GM19043 (cell line): ENCODE results near the gene CDADC1.
A peak's percentile ranks its signal among the peaks of the same experiment; 100 is the strongest.

Experiments used
- ATAC-seq: cut with Tn5 transposase; IDR thresholded peaks from one replicate; pipeline ENCODE4 v1.9.1; 2021; ENCODE audit warnings: low read depth; ENCODE audit not compliant: unreplicated experiment

The CDADC1 gene

DNA sequence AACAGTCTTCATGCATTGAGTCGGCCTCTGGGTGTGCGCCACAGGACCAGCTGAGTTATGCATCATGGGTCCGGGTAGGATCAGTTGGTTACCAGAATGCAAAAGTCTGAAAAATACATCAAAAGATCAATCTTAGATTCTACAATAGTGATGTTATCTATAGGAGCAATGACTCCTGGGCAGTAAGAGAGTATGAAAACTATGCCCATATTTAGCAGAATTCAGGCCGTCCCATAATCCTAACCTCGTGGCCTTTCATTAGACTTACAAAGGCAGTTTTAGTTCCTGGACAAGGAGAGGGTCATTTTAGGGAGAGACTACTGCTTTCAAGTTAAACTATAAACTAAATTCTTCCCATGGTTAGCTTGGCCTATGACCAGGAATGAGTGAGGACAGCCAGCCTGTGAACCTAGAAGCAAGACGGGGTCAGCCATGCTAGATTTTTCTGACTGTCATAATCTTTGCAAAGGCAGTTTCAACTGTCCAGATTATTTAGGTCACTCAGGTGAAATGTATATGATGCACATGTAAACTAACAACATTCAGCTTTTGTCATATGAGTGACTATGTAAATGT lies 11.8 kb upstream of the CDADC1 start:
- ATAC-seq, result no peak

DNA sequence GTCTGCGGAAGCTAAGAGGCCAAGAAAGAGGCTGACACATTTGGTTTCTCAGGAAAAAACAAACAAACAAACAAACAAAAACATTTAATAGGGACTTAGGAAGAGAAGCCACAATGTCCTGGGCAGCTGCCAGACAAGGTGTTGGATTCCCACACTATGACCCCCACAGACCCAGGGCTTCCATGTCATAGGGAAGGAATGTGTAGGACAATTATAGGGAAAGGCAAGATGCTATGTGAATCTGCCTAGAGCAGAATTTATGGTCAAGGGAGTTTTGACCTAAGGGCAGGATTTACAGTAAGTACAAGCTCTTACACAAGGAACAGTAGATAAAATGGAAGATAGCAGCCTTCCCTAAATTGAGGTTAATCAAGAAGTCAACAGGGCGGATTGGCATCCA lies 9.1 kb upstream of the CDADC1 start:
- no peak for ATAC-seq

DNA sequence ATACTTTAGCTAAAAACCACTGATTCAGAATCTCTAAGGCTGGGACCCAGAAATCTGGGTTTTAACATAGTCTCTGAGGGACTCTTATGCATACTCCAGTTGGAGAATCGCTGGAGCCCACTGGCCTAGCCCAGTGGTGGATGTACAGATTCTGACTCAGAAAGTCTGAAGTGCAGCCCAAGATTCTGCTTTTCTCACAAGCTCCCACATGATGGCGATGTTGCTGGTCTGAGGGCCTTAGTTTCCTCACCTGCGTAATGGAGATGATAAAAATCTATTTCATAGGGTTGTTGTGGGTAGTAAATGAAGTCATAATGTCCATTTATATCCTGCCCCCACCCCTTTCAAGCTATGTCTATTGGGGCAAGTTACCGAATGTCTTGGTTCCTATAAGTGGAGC lies 7.7 kb upstream of the CDADC1 start:
- ATAC-seq, result no peak

DNA sequence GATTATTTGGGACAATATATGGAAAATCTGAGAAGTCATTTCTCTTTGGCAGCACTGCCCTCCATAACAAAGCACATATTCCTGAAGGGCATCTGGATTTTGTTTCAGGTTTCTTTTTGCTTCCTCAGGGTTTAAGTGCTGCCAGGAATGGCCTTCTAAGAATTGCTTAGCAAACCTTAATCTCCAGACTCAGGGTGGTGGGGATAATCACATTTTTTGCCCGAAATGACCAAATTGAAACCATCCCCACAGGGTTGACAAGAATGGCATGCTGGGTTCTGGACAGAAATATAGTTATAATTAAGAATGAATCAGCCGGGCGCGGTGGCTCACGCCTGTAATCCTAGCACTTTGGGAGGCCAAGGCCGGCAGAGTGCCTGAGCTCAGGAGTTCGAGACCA lies 6.4 kb upstream of the CDADC1 start:
- no peak for ATAC-seq

DNA sequence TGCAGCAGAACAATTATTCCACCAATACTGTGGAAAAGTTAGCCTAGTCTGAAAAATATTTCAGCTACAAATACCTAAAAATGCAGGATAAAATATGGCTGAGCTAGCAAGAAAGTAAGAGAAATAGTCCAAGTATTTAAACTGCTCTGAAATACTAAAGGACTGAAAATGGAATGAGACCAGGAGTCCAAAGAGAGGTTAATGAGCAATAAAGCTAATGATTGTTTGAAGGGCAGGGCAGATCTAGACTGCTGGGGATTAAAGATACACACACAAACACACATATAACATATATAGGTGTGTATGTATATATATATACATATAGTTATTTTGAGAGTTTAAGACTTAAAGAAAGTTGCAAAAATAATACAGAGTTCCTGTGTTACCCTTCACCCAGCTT lies 2.6 kb upstream of the CDADC1 start:
- ATAC-seq, result no peak

DNA sequence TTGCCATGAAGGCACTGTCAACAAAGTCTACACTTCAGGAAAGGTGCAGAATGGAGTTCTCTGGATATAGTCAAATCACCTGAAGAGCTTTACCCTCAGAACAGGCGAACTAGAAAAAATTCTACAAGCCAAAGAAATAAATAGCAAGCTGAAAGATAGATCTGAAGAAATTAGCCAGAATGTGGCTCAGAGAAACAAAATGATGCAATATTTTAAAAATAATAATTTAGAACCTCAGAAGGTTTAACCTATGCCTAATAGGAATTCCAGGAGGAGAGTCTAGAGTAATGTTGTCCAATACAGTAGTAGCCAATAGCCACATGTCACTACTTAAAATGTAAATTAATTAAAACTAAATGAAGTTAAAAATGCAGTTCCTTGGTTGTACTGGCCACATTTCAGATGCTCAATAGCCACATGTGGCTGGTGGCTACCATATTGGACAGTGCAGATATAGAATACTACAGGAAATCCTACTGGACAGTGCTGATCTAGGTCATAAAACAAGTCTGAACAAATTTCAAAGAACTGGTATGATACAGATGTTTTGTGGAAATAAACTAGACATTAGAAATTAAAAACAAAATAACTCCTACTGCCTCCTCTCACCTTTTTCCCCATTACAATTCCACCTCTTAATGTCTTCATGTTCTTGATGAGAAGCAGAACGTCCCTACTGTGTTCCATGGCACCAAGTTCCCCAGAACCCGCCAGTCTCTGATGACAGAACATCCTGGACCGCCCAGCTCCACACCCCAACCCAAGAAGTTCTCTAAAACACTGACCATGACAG lies 679 bp upstream of the CDADC1 start:
- peak; percentile 26 for ATAC-seq

DNA sequence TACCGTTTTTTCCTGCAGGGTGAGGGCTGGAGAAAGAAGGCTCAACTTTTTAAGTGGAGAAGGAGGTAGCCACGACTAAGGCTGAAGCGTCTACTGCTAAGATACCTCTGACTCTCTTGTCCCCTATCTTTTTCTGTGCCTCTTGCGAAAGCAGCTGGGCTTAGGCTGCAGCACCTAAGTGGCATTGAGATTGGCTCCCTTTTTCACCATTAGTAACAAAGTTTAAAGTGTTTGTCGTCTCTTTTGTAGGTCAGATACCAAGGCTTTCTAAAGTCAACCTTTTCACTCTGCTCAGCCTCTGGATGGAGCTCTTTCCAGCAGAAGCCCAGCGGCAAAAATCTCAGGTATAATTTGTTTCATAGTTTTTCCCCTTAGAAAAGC lies 887 bp downstream of the CDADC1 start:
- ATAC-seq, result no peak

DNA sequence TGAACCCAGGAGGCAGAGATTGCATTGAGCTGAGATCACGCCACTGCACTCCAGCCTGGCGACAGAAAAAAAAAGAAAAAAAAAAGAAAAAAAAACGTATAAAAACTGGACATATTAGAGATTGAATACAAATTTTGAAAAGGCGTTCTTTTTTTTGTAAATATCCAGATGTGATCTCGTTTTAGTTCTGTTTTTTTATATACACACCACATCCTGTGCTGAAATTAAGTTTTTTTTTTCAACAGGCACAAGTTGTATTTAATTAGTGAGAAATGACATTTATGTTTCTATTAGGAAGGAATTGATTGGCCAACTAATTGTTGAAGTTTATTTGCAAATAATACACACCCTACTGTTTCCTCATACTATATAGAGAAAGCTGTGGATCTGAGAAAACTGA lies 3.6 kb downstream of the CDADC1 start:
- ATAC-seq, result no peak

DNA sequence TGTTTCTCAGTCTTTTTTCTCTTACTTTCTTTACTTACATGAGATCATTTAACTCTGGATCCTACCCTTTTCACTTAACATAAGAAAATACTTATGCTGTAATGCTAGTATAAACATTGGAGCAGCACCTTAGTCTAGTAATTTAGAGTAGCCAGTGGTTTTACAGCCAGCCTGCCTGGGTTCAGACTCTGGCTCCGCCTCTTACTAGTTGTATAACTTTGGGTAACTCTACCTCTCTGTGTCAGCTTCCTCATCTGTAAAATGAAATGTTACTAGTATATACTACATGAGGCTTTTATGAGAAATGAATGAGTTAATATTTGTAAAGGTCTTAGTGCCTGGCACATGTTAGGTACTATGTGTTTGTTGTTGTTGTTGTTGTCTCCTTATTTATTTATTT lies 5.6 kb downstream of the CDADC1 start:
- ATAC-seq, result no peak

DNA sequence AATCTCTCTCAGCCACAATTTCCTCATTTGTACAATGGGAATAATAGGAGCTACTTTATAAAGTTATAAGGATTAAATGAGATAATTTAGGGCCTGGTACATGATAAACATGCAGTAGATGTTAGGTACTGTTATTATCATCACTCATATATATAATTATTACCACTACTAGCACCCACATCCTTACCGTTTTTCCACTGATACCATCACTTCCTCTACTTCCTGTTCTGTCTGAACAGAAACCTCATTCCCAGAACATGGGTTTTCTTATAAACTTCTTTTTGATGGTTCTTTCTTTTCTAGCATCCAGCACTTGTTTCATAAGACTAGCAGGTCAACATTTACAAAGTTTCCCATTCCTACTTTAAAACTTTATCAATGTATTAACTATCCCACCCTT lies 6.3 kb downstream of the CDADC1 start:
- ATAC-seq, result no peak

DNA sequence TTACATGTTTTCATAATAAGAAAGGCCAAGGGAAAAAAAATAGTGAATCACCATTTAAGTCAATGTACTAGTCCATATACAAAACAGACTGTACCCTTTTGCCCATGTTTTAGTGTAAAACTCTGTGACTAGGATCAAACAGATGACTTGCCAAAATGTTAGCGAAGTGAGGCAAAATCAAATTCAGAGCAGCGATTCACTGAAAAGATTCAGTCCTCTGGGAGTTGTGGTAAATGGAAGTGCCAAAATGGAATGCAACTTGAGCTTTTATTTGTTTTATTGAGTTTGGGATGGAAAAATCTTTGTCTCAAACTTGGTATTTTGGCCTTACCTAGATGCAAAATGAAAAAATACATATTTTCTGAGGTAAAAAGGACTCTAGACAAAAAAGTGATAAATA lies 9.1 kb downstream of the CDADC1 start:
- no peak for ATAC-seq

DNA sequence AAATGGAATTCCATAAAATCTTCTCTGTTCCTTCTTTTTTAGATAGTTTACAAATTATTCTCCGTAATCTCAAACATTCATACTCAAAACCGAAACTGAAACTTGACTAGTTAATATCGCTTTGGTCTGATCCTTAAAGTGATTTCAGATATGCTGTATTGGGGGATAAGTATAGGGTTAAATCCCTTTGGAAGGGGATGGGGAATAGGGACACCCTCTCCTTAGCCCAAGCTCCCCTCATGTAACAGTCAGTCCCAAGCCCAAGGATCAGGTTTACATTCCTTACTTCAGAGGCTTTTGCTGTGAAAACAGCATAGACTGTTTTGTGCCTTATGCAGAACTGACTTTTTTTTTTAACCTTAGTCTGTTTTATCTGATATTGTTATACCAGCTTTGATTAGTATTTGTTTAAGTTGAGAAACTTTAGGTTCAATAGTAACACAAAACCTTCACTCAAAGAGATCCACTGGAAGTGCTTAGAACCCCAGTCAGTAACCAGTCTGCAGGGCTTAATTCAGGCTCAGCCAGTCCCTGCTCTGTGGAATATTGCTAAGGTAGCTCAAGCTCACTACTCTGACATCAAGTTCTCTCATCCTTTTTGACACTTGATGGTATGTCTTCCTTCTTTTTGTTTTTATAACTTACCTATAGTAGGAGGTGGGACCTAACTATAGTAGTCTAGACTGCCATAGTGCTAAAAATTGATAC lies 10.5 kb downstream of the CDADC1 start:
- ATAC-seq, result no peak

DNA sequence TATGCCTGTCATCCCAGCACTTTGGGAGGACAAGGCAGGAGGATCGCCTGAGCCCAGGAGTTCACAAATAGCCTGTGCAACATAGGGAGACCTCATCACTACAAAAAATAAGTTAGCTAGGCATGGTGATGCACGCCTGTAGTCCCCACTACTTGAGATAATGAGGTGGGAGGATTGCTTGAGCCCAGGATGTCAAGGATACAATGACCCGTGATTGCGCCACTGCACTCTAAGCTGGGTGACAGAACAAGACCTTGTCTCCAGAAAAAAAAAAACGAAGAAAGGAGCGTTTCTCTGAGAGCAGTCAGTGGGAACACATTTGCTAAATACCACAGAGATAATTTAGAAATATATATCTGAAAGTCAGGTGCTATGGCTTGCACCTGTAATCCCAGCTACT lies 11.9 kb downstream of the CDADC1 start:
- ATAC-seq, result no peak

DNA sequence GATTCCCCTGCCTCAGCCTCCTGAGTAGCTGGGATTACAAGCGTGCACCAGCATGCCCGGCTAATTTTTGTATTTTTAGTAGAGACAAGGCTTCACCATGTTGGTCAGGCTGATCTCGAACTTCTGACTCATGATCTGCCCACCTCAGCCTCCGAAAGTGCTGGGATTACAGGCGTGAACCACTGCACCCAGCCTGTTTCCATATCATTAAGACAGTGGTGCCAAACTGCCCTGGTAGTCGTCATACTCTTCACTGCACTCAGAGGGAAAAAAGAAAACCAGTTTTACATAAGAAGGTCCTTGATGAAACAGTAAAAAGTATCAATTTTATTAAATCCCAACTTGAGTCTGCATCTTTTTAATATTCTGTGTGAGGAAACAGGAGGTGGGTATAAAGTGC lies 14.9 kb downstream of the CDADC1 start:
- ATAC-seq, result no peak

DNA sequence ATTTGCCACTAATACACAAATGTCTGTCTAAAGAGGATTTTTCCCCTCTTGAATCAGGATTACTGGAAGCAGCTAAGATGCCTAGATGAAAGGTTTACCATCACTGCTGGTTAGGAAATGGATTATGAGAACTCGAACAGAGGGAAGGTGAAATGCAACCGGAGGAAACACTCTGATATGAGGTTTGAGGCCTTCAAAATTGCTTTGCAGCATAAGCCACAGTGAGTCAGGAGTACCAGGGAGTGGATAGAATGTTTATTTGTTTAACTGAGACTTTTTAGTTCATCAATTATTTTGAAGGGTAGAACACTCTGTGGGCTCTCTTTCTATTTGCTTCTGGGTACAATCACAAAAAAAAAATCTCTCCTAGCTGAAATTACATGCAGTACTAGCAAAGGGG lies 18.1 kb downstream of the CDADC1 start:
- no peak for ATAC-seq

DNA sequence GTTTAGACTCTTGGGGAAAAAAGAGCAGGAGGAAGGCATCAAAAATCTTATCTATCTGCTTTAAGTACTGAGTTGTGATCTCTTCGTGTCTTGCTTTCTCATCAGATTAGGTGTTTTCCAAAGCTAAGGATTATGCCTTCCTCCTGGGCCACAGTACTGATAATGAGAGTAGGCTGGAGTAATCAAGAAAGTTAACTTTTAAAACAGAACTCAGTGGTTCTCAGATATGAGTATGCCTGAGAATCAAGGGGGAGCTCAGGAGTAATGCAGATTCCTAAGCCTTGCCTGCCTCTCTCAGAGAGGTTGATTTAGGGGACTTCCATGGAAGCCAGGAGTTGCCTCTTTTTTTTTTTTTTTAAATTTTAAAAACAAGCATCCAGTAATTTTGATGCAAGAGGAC lies 23.5 kb downstream of the CDADC1 start:
- ATAC-seq, result no peak

DNA sequence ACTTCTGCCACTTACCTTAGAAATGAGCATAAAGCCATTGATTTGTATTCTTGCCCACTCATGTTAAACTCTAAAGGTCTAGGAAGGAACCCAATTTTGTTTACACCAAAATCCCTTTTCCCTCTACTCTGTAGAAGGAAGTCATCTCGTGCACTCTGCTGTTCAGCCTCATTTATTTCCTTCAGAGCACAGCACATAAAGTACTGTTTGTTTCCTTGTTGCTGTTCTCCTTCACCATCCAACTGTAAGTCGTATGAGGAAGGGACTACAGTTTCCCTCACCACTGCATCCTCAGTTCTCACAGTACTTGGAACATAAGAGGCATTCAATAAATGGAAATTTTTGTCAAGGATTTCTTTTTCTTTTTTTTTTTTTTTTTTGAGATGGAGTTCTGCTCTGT lies 24.6 kb downstream of the CDADC1 start:
- no peak for ATAC-seq

DNA sequence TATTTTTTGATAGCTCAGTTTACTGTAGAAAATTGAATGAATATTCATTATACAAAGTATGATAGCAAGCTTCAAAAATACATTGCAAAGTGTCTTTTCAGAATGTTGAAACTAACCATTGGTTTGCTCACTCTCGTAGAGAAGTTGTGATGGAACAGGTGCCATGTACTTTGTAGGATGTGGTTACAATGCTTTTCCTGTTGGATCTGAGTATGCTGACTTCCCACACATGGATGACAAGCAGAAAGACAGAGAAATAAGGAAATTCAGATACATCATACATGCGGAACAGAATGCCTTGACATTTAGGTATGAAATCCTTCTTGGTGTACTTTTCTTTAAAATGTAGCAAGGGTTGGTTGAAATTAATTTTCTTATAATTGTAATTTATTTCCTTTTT lies 30.5 kb downstream of the CDADC1 start:
- no peak for ATAC-seq

DNA sequence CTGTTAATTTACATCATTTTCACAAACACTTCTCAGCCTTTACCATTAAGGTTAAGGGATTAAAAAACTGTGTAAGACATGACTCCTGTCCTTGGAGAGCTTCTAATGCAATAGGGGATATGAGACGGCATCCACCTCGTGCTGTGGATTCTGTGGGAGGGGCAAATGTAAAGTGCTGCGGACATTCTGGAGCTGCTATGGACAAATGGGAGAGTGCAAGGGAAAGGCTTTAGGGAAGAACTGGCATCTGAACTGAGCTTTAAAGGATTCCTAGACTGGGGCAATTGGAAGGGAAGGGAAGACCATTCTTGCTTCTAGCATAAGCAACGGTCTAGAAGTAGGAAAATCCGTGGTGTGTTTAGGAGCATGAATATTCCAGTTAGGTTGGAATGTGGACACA lies 31.4 kb downstream of the CDADC1 start:
- no peak for ATAC-seq

DNA sequence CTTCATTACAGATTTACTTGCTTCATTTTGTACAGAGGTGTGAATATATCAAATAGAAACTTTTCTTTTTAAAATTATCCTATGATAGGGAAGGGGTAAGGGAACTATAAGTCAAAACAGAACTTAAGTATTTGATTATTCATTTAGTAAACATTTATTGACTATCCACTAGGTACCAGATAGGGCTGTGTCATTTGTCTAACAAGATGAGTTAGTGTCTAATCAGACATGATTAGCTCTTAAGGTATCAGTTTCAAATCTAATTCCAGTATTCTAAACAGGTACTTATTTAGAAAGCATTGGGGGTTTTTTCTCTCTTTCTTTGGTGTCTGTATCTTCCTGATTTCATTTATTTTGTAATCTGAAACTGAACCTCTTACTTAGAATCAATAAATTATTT lies 32.2 kb downstream of the CDADC1 start:
- no peak for ATAC-seq

DNA sequence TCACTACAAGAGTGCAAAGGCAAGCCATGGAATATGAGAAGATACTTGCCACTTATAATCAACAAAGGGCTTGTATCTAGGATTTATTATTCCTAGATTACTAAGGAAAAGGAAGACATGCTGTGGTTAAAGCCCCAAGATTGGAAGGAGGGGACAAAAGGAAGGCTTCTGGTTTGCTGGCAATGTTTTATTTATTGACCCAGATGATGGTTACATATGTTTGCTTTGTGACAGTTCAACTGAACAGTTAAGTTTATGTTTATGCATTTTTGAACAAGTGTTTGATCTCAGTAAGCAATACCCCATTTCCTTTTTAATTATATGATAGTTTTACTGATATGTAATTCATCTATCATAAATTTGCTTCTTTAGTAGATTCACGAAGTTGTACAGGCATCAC lies 40.3 kb downstream of the CDADC1 start:
- ATAC-seq, result no peak

DNA sequence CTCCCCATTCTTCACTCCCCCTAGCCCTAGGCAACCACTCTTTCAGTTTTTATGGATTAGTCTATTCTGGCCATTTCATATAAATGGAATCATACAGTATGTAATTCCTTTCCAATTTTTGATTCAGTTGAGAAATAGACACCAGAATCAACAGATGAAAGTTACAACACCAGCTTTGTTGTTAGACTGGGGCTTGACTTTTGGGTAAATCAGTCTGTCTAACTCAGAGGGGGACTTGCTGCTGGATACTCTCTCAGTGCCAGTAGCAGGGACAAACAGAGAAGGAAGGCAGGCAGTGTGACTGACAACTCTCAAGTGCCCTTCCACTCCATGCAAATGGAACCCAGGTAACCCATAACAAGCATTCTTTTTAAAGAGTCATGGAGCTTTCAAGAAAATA lies 40.7 kb downstream of the CDADC1 start:
- no peak for ATAC-seq
